ENCODE measurements around the gene MTA3.

MTA3 gene

GRCh38 chr2:42791606-42792005, 223.2 kb downstream of the MTA3 start:
- DNase-seq: no peak

DNA sequence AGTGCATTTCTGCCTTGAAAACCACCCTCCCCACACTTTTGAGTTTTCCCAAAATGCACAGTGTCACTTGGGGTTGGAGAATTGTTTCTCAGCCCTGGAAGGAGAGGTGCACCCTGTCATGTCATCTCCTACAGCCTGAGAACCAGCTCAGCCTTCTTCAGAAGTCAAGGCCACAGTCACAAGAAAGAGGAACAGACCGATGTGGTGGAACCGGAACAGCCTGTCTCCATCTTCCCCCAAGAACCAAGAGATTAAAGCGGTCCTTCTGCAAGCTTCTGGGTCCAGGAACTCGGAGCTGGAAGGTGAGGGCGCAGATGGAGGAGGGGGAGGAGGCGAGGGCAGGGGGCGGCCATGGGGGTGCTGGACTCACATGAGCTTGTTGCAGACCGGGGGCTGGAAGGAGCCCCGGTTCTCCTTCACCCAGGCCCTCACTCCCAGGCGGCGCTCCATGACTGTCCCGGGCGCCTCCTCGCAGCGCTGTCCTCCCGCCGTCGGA, 223.7 kb downstream of the MTA3 start:
- DNase-seq: no peak

DNA sequence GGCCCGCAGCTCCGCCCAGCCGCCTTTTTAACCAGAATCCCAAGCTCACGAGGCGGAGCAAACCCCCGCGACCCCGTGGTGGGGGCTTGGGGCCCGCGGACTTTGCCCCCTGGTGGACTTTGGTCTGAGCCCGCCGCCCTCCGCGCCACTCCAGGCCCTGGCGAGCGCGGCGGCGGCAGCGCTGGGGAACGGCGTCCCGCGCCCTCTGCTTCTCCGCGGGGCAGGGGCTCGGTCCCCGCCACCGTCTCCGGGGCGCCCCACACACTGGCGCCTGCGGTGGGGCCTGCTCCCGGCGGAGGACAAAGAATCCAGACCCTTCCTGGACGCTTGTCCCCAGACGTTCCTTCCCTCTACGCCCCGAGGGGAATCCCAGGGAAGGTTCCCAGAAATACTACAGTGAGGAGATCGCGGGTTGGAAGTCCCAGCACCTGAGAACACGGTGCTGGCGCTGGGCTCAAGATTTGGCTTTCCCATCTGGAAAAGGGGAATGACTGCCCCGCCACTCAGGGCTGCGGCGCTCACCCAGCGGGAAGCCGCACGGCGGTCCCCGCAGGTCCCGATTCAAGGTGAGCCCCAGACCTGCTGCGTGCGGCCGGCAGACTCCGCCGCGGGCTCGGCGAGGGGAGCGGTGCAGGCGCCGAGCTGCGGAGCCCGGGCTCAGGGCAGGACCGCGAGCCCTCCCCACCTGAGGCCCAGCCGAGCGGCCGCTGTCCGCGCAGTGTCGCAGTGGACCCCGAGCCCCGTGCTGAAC, 224.3 kb downstream of the MTA3 start, which contains the start of gene HAAO:
HAAO (minus strand) TSS at position 1 of the 751 bp plus-strand sequence. CDS start 47 bp downstream, outside the sequence.
- no peak for DNase-seq

GRCh38 chr2:42793334-42794270, 225.2 kb downstream of the MTA3 start:
- DNase-seq: no peak

- no peak for DNase-seq
Observed at GRCh38 chr2:42794271-42795046, 226.0 kb downstream of the MTA3 start.

DNA sequence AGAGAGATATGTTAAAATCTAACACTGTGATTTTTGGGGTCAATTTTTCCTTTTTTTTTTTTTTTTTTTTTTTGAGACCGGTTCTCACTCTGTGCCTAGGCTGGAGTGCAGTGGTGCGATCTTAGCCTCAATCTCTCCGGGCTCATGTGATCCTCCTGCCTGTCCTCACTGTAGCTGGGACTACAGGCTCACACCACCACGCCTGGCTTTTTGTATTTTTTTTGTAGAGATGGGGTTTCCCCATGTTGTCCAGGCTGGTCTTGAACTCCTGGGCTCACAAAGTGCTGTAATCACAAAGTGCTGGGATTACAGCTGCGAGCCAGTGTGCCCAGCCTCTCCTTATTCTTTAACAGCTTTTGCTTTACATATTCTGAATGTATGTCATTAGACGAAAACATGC, 226.8 kb downstream of the MTA3 start:
- no peak for DNase-seq

GRCh38 chr2:42795841-42796301, 227.4 kb downstream of the MTA3 start:
- DNase-seq: no peak

DNA sequence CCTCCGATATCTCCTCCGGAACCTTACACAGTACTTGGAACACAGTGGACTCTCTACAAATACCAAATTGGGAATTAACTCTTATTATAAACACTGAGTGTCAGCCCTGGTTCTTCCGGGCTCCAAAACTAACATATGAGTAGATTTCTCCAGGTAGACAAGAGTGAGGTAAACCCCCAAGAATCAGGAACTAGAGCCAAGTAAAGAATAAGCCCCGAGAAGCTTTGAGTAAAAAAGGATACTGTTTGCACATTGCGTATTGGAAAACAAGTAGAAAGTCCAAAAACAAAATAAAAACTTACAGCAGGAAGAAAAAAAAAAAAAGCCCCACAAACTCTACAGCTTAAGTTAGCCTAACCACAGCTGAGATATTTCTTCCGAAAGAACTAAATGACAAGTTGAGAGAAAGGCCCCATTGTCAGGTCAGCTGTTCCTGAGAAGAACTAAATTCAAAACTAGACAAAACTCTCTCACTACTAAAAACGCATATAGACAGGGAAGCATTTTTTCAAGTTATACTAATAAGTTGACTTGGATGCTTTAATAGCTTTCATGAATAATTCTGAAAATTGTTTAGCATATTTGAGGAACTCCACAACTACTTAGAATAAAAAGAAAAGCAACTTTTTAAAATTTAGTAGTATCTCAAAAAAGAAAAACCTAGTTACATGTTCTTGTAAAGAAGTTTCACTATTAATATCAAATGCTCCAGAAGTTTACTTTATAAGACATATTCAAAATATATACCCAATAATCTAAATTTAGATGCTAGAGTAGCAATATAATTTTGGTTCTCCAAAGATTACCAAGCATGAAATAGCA, 228.2 kb downstream of the MTA3 start:
- DNase-seq: no peak

- DNase-seq: no peak
Observed at GRCh38 chr2:42797281-42797680, 228.8 kb downstream of the MTA3 start.

DNA sequence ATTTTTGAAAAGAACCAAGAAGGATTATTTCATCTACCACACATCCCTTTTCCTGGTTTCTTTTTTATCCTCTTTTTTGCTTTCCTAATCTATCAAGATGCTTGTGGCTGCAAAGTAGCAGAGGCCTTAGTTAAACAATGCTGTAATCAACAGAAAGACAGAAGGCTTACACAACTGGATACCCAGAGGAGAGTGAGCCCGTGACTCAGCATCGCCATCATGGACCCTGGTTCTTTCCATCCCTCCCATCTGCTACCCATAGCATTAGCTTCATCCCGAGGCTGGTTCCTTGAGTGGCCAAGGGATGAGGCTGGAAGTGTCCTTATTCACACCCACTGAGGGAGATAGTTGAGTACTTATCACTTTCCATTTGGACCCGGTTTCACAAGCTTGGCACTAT, 231.4 kb downstream of the MTA3 start:
- DNase-seq: no peak

GRCh38 chr2:42800461-42800962, 232.1 kb downstream of the MTA3 start:
- no peak for DNase-seq

DNA sequence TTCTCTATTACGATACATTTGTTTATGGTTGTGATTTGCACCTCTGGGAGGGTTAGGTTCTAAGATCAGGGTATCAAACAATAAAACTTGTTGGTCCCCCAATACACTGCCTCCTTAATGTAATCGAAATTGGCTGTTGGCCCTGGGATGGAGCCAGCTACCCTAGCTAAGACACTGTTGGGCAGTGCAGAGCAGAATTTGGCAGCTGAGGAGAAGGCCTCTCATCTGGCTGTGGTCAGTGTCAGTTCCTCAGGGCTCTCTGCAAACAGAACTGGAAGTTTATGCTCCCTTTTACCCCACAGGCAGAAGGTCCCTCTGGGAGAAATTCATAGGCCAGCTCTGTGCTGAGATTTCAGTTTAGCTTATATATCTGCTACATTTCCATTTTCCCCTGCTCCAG, 232.5 kb downstream of the MTA3 start:
- no peak for DNase-seq

- no peak for DNase-seq
Observed at GRCh38 chr2:42801381-42801780, 232.9 kb downstream of the MTA3 start.

DNA sequence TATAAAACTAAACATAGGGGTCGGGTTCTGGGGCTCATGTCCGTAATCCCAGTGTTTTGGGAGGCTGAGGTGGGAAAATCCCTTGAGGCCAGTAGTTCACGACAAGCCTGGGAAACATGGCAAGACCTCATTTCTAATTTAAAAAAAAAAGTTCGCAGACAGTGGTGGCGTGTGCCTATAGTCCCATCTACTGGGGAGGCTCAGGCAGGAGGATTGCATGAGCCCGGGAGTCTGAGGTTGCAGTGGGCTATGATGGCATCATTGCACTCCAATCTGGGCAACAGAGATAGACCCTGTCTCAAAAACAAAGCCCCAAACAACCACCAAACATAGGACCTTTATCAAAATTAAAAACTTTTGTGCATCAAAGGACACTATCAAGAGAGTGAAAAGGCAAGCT, 233.7 kb downstream of the MTA3 start:
- no peak for DNase-seq

DNA sequence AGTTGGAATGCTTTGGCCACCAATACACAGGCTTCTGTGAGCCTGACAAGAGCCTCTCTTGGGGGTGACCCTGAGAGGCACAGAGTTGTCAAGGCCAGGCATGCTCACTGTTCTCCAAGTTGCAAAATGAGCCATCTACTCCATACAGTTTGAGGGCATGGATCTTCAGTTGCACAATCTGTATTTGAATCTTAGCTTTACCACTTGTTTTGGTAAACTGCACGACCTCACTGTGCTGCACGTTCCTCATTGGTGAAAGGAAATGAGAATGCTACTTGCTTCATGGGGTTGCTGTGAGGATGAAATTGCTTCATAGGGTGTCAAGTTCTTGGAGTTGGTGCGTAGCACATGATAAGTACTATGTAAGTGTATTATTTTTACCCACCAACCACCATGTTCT, 235.9 kb downstream of the MTA3 start:
- DNase-seq: no peak

- DNase-seq: no peak
Observed at GRCh38 chr2:42804891-42805290, 236.5 kb downstream of the MTA3 start.
